ENCODE results near the gene GCH1. TPM values are rescaled to one million over a fixed set of nuclear protein-coding genes. Genes with fewer than 3 reads are reported as not detected.
A peak's percentile ranks its signal among the peaks of the same experiment; 100 is the strongest.

The GCH1 gene
- polyA plus RNA-seq, 1 donor = 3.9 TPM

- no peak for DNase-seq (ENCODE audit: low read depth)
Measured at GRCh38 chr14:54867011-54867410, 35.6 kb downstream of the GCH1 start.

GRCh38 chr14:54866588-54866987 is 36.0 kb downstream of the GCH1 start:
- no peak for DNase-seq (ENCODE audit: low read depth)

GRCh38 chr14:54864526-54864925 is 38.1 kb downstream of the GCH1 start:
- DNase-seq (ENCODE audit: low read depth) = no peak

- DNase-seq (ENCODE audit: low read depth) = peak; percentile 36
Measured at GRCh38 chr14:54857830-54858269, 44.8 kb downstream of the GCH1 start.

GRCh38 chr14:54856152-54856551 is 46.5 kb downstream of the GCH1 start:
- DNase-seq (ENCODE audit: low read depth) = no peak

GRCh38 chr14:54854181-54854580 is 48.4 kb downstream of the GCH1 start:
- no peak for DNase-seq (ENCODE audit: low read depth)

- DNase-seq (ENCODE audit: low read depth) = no peak
Measured at GRCh38 chr14:54853339-54853738, 49.3 kb downstream of the GCH1 start.

- no peak for DNase-seq (ENCODE audit: low read depth)
Measured at GRCh38 chr14:54852215-54852614, 50.4 kb downstream of the GCH1 start.

GRCh38 chr14:54848910-54849309 is 53.7 kb downstream of the GCH1 start:
- DNase-seq (ENCODE audit: low read depth) = no peak

GRCh38 chr14:54845641-54846040 is 57.0 kb downstream of the GCH1 start:
- DNase-seq (ENCODE audit: low read depth) = no peak

- no peak for DNase-seq (ENCODE audit: low read depth)
Measured at GRCh38 chr14:54844479-54844878, 58.1 kb downstream of the GCH1 start.

- no peak for DNase-seq (ENCODE audit: low read depth)
Measured at GRCh38 chr14:54840798-54841197, 61.8 kb downstream of the GCH1 start.

GRCh38 chr14:54840336-54840735 is 62.3 kb downstream of the GCH1 start:
- DNase-seq (ENCODE audit: low read depth) = no peak

- DNase-seq (ENCODE audit: low read depth) = no peak
Measured at GRCh38 chr14:54839701-54840119, 62.9 kb downstream of the GCH1 start.

GRCh38 chr14:54838931-54839512 is 63.6 kb downstream of the GCH1 start:
- no peak for DNase-seq (ENCODE audit: low read depth)

GRCh38 chr14:54837508-54838149 is 65.0 kb downstream of the GCH1 start:
- no peak for DNase-seq (ENCODE audit: low read depth)

- DNase-seq (ENCODE audit: low read depth) = no peak
Measured at GRCh38 chr14:54836231-54836630, 66.4 kb downstream of the GCH1 start.

GRCh38 chr14:54834727-54835126 is 67.9 kb downstream of the GCH1 start:
- DNase-seq (ENCODE audit: low read depth) = no peak

GRCh38 chr14:54834081-54834480 is 68.5 kb downstream of the GCH1 start:
- DNase-seq (ENCODE audit: low read depth) = no peak

- DNase-seq (ENCODE audit: low read depth) = no peak
Measured at GRCh38 chr14:54830650-54831049, 72.0 kb downstream of the GCH1 start.

GRCh38 chr14:54829486-54830224 is 73.0 kb downstream of the GCH1 start:
- DNase-seq (ENCODE audit: low read depth) = no peak

GRCh38 chr14:54828037-54828436 is 74.6 kb downstream of the GCH1 start:
- DNase-seq (ENCODE audit: low read depth) = no peak

All from forelimb muscle (tissue), 1 donor.